Measurements from ENCODE around the gene TLR7. TPM values are rescaled to one million over a fixed set of nuclear protein-coding genes. Genes with fewer than 3 reads are reported as not detected.

Gene TLR7
- total and polyA plus RNA-seq, 2 donors (not counting 3 experiments of a cell fraction or from before 2014, with no cell fraction given), result not detected

- intact Hi-C loops (cut with micrococcal nuclease) (no loop called here), dilution Hi-C loops (cut with MboI; ENCODE audit: extremely low pct_ligation_motif_present, low sequenced_read_pairs) (no loop called here)
- no TSS peak for BruUV-seq (replicated peaks)
- TF ChIP-seq MAX (IDR thresholded peaks at IDR 0.05; ENCODE audit: insufficient read depth, insufficient read length), result no peak
- Histone ChIP-seq H3K4me2 (ENCODE audit: insufficient read depth, low read length) (no peak overlapping the region), H3K27ac (ENCODE audit: insufficient read depth, low read depth, low read length) (no peak overlapping the region), H3K9me3 (replicated peaks; ENCODE audit: control insufficient read depth, insufficient read depth, low read length) (no peaks in the 10 kb centered on the region), H3K27me3 (ENCODE audit: control insufficient read depth in 2 of 2, insufficient read depth in 2 of 2, low read length in 2 of 2) (peaks cover 0 to 2% of the 10 kb centered on the region in 2 experiments), H3K9me1 (replicated peaks; ENCODE audit: control insufficient read depth, extremely low read depth, insufficient read depth, low read length) (no peaks in the 10 kb centered on the region), H3K4me3 (replicated peaks in 1 of 3; ENCODE audit: insufficient read depth in 1 of 3, low read depth in 1 of 3, low read length in 3 of 3) (no peak overlapping the region), H3K4me1 (ENCODE audit: control insufficient read depth, extremely low read depth, insufficient read depth, low read length) (peaks cover 2% of the 10 kb centered on the region), H3K9ac (replicated peaks; ENCODE audit: extremely low read depth, insufficient read depth, low read length) (no peak overlapping the region), H3K36me3 (ENCODE audit: control insufficient read depth in 2 of 2, extremely low read depth in 1 of 2, insufficient read depth in 2 of 2, low read length in 2 of 2) (no peaks in the 10 kb centered on the region), H3K79me2 (ENCODE audit: control insufficient read depth, insufficient read depth, low read length) (no peaks in the 10 kb centered on the region), H2AFZ (ENCODE audit: low read depth, low read length) (no peak overlapping the region), H4K20me1 (replicated peaks; ENCODE audit: control insufficient read depth, extremely low read depth, insufficient read depth, low read length) (no peaks in the 10 kb centered on the region)
- POLR2A ChIA-PET, result no interaction called here
- FAIRE-seq (peak; percentile 76), DNase-seq (ENCODE audit: low read depth, low spot score) (peak; percentile 27)
- CTCF ChIA-PET, result interaction anchor here (1.5 to 3.4 kb wide), 2 partner anchors 82 to 124 kb away, joined by 3 to 35 read pairs; no protein-coding TSS in a partner anchor
These were observed 29.0 kb downstream of the TLR7 start for GRCh38 chrX:12895866-12896265.

- DNase-seq (ENCODE audit: low read depth, low spot score) (no peak), FAIRE-seq (no peak)
- H3K9me3 ChIP-seq (replicated peaks; ENCODE audit: control insufficient read depth, insufficient read depth, low read length), result no peaks in the 10 kb centered on the region
- no peak overlapping the region for H3K4me2 ChIP-seq (ENCODE audit: insufficient read depth, low read length)
- H3K27me3 ChIP-seq (ENCODE audit: control insufficient read depth in 2 of 2, insufficient read depth in 2 of 2, low read length in 2 of 2), result peaks cover 0 to 2% of the 10 kb centered on the region in 2 experiments
- ChIA-PET CTCF (interaction anchor here (1.5 to 3.4 kb wide), 2 partner anchors 83 to 125 kb away, joined by 3 to 35 read pairs; no protein-coding TSS in a partner anchor), POLR2A (no interaction called here)
- no peak overlapping the region for H3K4me3 ChIP-seq (replicated peaks in 1 of 3; ENCODE audit: insufficient read depth in 1 of 3, low read depth in 1 of 3, low read length in 3 of 3)
- H2AFZ ChIP-seq (ENCODE audit: low read depth, low read length), result no peak overlapping the region
- peaks cover 2% of the 10 kb centered on the region for H3K4me1 ChIP-seq (ENCODE audit: control insufficient read depth, extremely low read depth, insufficient read depth, low read length)
- BruUV-seq (replicated peaks), result no TSS peak
- H3K27ac ChIP-seq (ENCODE audit: insufficient read depth, low read depth, low read length), result no peak overlapping the region
- TF ChIP-seq MYC (IDR thresholded peaks at IDR 0.05; ENCODE audit: low read depth, low read length) (no peak), GATA2 (IDR thresholded peaks at IDR 0.05; ENCODE audit: insufficient read depth, insufficient read length, low read depth, low read length) (no peak), MAX (IDR thresholded peaks at IDR 0.05; ENCODE audit: insufficient read depth, insufficient read length) (no peak), POLR2AphosphoS5 (IDR thresholded peaks at IDR 0.05; ENCODE audit: insufficient read depth, low read depth, low read length) (no peak), POLR2A (IDR thresholded peaks at IDR 0.05; ENCODE audit: low read depth, low read length) (no peak), CTCF (IDR thresholded peaks at IDR 0.05; ENCODE audit: extremely low read depth in 1 of 2, insufficient read depth in 1 of 2, low read depth in 1 of 2, low read length in 2 of 2) (no peak), JUN (IDR thresholded peaks at IDR 0.05; ENCODE audit: borderline replicate concordance, insufficient read depth, insufficient read length, low read depth) (no peak), FOS (IDR thresholded peaks at IDR 0.05; ENCODE audit: borderline replicate concordance, insufficient read depth, low read length) (no peak), EZH2 (IDR thresholded peaks at IDR 0.05; ENCODE audit: borderline replicate concordance, low read depth, low read length, severe bottlenecking) (no peak)
- H3K9ac ChIP-seq (replicated peaks; ENCODE audit: extremely low read depth, insufficient read depth, low read length), result no peak overlapping the region
- intact Hi-C loops (cut with micrococcal nuclease), result no loop called here
- H3K36me3 ChIP-seq (ENCODE audit: control insufficient read depth in 2 of 2, extremely low read depth in 1 of 2, insufficient read depth in 2 of 2, low read length in 2 of 2), result no peaks in the 10 kb centered on the region
- H3K9me1 ChIP-seq (replicated peaks; ENCODE audit: control insufficient read depth, extremely low read depth, insufficient read depth, low read length), result no peaks in the 10 kb centered on the region
- H4K20me1 ChIP-seq (replicated peaks; ENCODE audit: control insufficient read depth, extremely low read depth, insufficient read depth, low read length), result no peaks in the 10 kb centered on the region
- dilution Hi-C loops (cut with MboI; ENCODE audit: extremely low pct_ligation_motif_present, low sequenced_read_pairs), result no loop called here
- no peaks in the 10 kb centered on the region for H3K79me2 ChIP-seq (ENCODE audit: control insufficient read depth, insufficient read depth, low read length)
These were observed 30.1 kb downstream of the TLR7 start for GRCh38 chrX:12896935-12897334.

Measured in endothelial cell of umbilical vein (primary cell).